Activated CD4-positive, CD25-positive, alpha-beta regulatory T cell treated with anti-CD3 and anti-CD28 coated beads, Interleukin-2, amount 50 U/mL, for 24 hours (primary cell): ENCODE data around the gene PARP12.

Experiments used
- ATAC-seq, 2 donors: fragments of 150-1000 bp; cut with Tn5 transposase; one replicate each; pipeline ENCODE4 v1.10.0; 2021; ENCODE audit warnings: mild to moderate bottlenecking in 1 of 2, moderate library complexity in 1 of 2

PARP12 gene

DNA sequence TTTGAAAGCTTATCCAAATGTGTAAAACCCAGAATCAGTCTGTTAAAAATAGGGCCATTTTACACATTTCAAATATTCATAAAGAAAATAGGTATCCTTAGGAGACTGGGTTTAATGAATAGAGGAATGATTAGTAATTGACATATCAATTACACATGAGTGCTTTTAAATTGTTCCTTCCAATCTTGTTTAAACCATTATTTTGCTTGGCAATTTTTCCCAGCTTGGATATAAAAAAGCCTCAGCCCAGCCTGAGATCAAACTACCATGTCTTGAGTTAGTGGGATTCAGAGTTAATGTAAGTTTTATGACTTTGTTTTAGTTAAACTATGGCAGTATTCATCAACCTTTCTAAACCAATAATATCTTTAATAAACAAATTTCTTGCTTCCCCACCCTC lies 28.3 kb downstream of the PARP12 start:
- ATAC-seq = no peak

- no peak for ATAC-seq
Measured at GRCh38 chr7:140033779-140034363, 28.9 kb downstream of the PARP12 start.

DNA sequence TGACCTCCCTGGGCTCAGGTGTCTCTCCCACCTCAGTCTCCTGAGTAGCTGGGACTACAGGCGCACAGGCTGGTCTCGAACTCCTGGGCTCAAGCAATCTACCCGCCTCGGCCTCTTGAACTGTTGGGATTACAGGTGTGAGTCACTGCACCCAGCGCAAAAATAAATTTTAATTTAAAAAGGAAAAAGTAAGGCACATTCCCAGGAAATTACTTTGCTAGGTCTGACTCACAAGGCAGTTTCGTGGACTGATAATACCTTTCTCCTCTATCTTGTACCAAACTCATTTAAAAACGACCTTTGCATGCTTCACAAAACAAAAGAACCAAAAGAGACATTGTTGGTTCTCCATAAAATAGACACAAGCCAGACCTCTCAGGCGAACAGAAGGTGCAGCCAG lies 29.7 kb downstream of the PARP12 start:
- no peak for ATAC-seq

DNA sequence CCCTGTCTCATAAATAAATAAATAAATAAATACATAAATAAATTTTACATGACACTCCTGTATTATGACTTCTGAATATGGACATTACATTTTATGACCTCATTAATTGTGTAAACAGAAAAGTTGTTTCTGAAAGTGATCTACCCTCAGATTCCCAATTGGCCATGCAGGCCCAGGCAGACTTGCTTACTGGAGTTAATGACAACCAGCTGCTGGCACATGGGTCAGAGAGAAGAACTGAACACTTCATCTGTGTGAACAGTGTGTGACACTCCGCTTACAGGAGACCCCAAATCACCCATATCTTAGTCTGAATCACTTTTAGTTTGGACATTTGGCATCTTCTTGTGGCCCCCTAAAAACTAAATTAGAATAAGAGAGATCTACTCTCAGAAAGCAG lies 31.4 kb downstream of the PARP12 start:
- ATAC-seq = no peak

GRCh38 chr7:140029072-140029471 lies 33.7 kb downstream of the PARP12 start:
- ATAC-seq = no peak

DNA sequence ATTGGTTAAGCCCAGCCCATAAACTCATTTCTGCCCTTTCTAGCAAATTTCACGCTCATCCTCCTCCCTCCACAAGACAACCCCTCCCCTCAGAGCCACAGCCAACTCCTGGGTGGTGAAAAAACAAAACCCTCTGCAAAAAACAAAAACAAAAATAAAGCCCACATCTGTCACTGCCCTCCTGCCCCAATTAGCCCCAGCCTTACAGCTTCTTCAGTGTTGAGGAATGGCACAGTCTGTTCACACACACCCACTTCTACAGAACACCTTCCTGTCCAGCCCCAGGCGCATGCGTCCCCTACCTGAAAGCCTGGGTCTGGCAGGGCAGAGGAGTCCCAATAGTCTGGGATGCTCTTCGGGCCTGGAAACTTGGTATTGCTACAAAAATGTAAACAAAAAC lies 34.4 kb downstream of the PARP12 start:
- no peak for ATAC-seq

DNA sequence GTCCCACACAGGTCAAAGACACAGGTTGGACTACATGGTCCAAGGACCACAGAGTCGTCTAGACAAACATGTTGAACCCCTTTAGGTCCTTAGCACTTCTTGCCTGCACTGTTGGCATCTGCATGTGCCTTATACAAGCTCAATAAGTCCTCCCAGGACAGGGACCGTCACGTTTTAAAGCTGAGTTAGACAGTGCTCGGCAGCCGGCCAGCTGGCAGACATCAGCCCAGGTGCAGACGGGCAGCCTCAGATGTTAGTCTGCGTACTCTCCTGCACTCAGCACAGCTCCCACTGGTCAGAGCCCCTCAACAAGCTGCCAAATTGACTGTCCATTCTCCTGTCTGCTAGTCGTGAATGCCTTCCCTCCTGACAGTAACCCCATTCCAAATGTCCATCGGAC lies 34.9 kb downstream of the PARP12 start:
- ATAC-seq = no peak

DNA sequence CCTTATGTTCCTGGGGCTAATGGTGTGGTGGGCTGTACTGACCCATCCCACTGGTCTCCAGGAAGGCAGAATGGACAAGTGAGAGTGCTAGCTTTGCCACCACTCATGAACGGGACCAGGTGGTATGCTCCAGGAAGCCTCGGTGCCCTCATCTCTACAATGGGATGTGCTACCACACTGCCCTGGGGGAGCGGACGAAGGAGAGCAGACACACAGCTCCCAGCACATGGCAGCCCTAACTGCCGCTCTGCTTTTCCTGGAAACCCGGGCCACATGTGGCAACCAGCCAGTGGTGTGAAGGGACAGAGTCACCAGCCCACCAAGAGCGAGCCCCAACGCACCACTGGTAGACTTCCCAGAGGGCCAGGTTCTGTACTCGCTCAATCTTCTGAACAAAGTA lies 35.8 kb downstream of the PARP12 start:
- no peak for ATAC-seq

DNA sequence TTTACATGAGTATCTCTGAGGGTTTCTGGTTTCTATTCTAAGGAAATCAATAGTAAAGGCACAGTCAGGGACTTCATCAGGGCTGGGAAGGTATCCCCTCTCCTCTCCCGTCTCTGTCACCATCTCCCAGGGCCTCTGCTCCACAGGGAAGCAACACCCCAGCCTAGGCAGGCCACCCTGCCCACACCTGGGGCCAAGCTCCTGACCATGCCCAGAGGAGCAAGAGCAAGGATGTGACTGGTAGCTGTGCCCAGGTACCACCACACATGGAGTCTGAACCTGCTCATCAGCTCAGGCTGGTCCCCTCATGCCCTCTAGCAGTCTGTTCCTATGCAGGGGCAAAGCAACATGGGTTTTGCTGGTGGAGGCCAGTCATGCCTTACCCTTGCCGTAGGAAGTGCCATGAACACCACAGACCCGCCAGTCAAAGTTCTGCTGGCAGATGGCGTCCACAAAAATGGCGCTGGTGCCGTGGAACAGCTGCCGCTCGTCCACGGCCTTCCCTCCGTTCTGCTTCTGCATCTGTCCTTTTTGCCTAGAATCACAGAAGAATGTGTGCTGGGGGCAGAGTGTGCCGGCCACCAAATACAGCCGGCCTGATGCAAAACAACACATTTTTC lies 36.8 kb downstream of the PARP12 start:
- no peak for ATAC-seq

DNA sequence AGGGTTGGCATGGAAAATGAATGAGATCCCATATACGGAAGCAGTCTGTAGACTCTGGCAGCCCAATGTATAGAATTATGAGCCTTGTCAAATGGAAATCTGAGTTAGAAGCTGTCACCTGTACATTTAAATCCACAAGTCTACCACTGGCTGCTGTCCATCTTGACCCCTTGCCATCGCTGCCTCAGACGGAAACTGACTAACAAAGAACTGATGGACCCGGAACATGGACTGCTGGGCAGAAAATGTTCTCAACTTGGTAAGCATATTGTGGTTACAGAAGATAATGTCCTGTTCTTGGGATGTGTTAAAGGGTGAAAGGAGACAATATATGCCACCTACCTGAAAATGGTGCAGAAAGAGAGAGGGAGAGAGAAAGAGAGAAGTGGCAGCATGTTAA lies 37.5 kb downstream of the PARP12 start:
- no peak for ATAC-seq

DNA sequence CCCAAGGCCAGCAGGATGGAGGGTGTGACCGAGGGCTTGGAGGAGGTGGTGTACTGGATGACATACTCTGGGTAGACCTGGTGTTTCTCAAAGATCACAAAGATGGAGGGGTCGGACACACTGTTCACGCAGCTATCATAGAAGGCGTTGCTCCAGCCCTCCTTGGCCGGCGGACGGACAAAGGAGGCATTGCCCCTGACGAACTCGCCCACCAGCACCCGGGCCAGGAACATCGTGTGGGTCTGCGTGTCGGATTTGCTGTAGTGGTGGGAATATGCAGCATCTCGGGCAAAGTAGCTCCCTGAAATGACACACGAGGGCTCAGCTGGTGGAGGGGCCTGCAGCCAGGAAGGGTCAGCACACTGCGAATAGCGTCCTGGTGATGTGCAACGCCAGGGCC lies 38.2 kb downstream of the PARP12 start:
- no peak for ATAC-seq

- no peak for ATAC-seq
Measured at GRCh38 chr7:140023728-140024127, 39.0 kb downstream of the PARP12 start.

- no peak for ATAC-seq
Measured at GRCh38 chr7:140022582-140023211, 40.1 kb downstream of the PARP12 start.

DNA sequence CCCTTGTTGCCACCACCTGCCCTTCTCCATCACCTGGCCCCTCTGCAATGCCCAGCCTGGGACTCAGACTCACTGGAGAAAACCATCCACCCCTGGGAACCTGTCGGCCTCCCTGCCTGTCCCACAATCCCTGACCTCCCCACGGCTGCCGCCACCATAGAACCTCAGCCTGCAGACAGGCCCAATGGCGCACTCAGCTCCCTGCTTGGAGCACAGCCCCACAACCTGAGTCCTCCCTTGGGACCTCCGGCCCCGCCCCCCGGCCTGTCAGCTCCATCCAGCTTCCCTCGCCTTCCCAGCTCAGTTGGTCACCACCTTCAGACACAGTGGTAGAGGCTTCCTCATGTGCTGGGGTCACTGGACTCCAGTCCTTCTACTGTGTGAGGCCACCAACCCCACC lies 41.1 kb downstream of the PARP12 start:
- ATAC-seq = no peak

DNA sequence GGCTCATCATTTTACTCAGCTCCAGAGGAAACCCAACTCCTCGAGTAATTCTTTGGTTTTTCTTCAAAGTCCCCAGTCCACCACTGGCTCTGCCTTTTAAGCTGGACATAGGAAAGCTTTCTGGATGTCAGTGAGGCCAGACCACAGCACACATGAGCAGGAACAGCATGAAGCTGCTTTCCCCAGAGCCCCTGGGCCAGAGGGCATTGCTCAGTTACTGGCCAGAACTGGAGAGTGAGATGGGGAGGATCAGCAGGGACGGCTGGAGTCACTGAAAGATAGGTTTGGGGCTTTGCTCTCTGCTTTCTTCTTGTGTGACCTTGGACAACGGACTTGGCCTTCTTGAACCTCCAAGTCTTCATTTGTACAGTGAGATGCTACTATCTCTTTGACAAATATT lies 43.1 kb downstream of the PARP12 start:
- ATAC-seq = no peak

DNA sequence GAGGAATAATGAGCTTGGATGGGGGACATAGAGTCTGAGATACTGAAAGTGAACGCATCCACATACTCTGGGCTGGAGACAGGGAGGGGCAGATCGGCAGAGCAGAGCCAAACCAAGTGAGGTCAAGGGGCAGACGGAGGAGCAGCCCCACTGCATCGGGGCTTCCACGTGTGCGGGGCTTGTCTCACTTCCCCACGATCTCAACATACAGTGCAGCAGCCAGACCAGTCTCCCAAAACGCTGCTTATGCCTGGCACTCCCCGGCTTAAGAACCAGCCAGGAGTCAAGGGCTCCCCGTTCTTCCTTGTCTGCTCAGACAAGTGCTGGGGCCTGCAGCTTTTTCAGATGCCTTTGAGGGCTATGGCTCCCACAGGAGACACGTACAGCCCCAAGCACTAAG lies 43.6 kb downstream of the PARP12 start:
- ATAC-seq = no peak

- no peak for ATAC-seq
Measured at GRCh38 chr7:140018125-140019043, 44.4 kb downstream of the PARP12 start.

- no peak for ATAC-seq
Measured at GRCh38 chr7:140017543-140017942, 45.2 kb downstream of the PARP12 start.

DNA sequence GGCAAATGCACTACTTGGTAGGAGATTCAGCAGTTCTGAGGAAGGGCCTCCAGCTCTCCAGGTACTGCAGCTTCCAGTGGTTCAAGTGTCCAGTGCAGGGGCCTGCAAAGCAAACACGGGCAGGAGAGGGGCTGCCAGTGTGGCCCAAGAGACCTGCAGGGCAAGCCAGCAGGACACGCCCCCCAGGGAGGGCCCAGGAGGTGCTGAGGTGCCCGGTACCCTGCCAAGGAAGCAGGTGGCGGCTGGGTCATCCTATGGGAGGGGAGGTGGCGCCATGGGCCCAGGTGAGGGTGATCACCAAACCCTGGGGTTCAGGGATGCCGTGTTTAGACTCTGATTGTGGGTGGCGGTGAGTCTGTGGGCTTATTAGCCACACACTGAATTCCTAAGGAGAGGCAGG lies 45.7 kb downstream of the PARP12 start:
- no peak for ATAC-seq

DNA sequence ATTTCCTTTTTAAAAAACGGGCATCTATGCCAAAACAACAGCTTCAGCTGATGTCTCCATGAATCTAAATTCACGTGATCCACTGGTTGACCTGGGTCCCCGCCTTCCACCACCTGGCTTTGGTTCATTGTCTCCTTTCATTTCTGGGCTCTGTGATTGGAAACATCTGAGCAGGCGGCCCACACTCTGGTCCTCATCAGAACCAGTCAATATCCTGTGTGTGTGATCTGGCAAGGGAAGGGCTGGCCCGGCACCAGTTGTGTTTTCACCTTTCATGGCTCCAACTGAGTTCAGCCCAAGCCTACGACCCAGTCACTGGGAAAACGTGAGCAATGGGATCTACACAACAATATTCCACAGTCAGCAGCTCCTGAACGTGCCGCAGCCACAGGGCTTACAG lies 46.2 kb downstream of the PARP12 start:
- no peak for ATAC-seq

DNA sequence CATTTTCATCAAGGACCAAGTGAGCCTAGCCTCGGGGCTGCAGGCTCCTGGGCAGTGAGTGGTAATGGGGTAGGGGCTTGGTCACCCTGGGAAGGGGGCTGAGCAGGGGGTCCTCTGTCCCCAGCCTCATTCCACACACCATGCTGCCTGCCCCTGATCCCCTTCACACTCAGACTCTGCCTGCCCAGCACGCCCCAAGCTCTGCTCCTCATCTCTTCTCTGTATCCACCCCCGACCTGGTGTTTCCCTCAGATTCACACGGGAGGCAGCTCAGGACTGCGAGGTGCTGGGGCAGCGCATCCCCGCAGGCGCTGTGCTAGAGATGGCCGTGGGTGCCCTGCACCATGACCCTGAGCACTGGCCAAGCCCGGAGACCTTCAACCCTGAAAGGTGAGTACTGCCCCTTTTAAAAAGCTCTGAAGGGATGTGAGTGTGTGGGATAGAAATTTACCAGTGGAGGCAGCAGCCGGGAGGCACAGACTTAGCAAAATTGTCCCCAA lies 47.2 kb downstream of the PARP12 start:
- ATAC-seq = no peak

GRCh38 chr7:140014123-140014522 lies 48.6 kb downstream of the PARP12 start:
- ATAC-seq = no peak

GRCh38 chr7:140013676-140014075 lies 49.1 kb downstream of the PARP12 start:
- no peak for ATAC-seq
